Smooth muscle cell (in vitro differentiated cells): Measurements from ENCODE around the gene EMC8. TPM values are rescaled to one million over a fixed set of nuclear protein-coding genes. Genes with fewer than 3 reads are reported as not detected.

Experiments used
- DNase-seq: peaks from one replicate; lab custom pipeline; 2025; ENCODE audit not compliant: unreplicated experiment; lab: John Stamatoyannopoulos, UW
- H2AFZ ChIP-seq: fragments of 200-600 bp; sonication (generic); 2 replicates; pipeline ENCODE4 v1.6.0; 2016; ENCODE audit warnings: antibody characterized with exemption, low read depth, mild to moderate bottlenecking
- H3F3A ChIP-seq: fragments of 200-600 bp; sonication (generic); 2 replicates; pipeline ENCODE4 v1.6.0; 2017; ENCODE audit warnings: antibody characterized with exemption, low read depth
- H3K27ac ChIP-seq: fragments of 200-600 bp; sonication (generic); 2 replicates; pipeline ENCODE4 v1.5.1; 2016; ENCODE audit warnings: low read depth, mild to moderate bottlenecking
- H3K27me3 ChIP-seq: fragments of 200-600 bp; sonication (generic); 2 replicates; pipeline ENCODE4 v1.6.1; 2016; ENCODE audit warnings: low read depth, mild to moderate bottlenecking
- H3K36me3 ChIP-seq: fragments of 200-600 bp; sonication (generic); 2 replicates; pipeline ENCODE4 v1.5.1; 2016; ENCODE audit warnings: low read depth
- H3K4me1 ChIP-seq: fragments of 200-600 bp; sonication (generic); 2 replicates; pipeline ENCODE4 v1.5.1; 2016; ENCODE audit warnings: low read depth
- H3K4me2 ChIP-seq: fragments of 200-600 bp; sonication (generic); 2 replicates; pipeline ENCODE4 v1.6.0; 2016; ENCODE audit warnings: mild to moderate bottlenecking
- H3K4me3 ChIP-seq: fragments of 200-600 bp; sonication (generic); 2 replicates; pipeline ENCODE4 v1.5.1; 2016; ENCODE audit warnings: mild to moderate bottlenecking
- H3K79me2 ChIP-seq: fragments of 200-600 bp; sonication (generic); 2 replicates; pipeline ENCODE4 v1.6.0; 2016; ENCODE audit warnings: low read depth, mild to moderate bottlenecking
- H3K9ac ChIP-seq: fragments of 200-600 bp; sonication (generic); 2 replicates; pipeline ENCODE4 v1.6.0; 2016; ENCODE audit warnings: low read depth
- H3K9me3 ChIP-seq: fragments of 200-600 bp; sonication (generic); replicated peaks from 2 replicates; pipeline ENCODE4 v1.5.1; 2016; ENCODE audit warnings: low read depth
- H4K20me1 ChIP-seq: fragments of 200-600 bp; sonication (generic); 2 replicates; pipeline ENCODE4 v1.6.0; 2016; ENCODE audit warnings: low read depth
- CTCF ChIP-seq: fragments of 200-600 bp; sonication (generic); IDR thresholded peaks from 2 replicates; pipeline ENCODE4 v1.5.1; 2017; ENCODE audit warnings: borderline replicate concordance, mild to moderate bottlenecking, antibody characterized with exemption; ENCODE audit not compliant: insufficient read depth, poor library complexity, severe bottlenecking
- WGBS: methylation state at CpG from one replicate; pipeline ENCODE4 v1.1.7; 2016; ENCODE audit warnings: low lambda C conversion rate; 5-methylcytosine and 5-hydroxymethylcytosine counted together
- polyA plus RNA-seq: library from polyadenylated mRNA; unstranded; fragments of >200 nt; fragmentation: Nextera tagmentation; extraction: Ambion mirVana; gene quantifications from 2 replicates; pipeline ENCODE4 v1.2.1, GENCODE V29; 2016
- total RNA-seq: library from RNA; depleted of rRNA; stranded (reverse); fragments of >200 nt; gene quantifications from 2 replicates; pipeline ENCODE4 v1.2.3, GENCODE V29; 2014

EMC8 gene
- total and polyA plus RNA-seq, 2 experiments from 2014 or later = 40.4 to 40.9 TPM

GRCh38 chr16:85833219-85833920, 34.0 kb upstream of the EMC8 start:
- H3K4me3 ChIP-seq = no peak overlapping the region
- TF ChIP-seq CTCF = no peak
- peaks cover 18% of the 10 kb centered on the region for H3K27me3 ChIP-seq
- H3K9me3 ChIP-seq = no peaks in the 10 kb centered on the region
- DNase-seq = no peak
- no peak overlapping the region for H2AFZ ChIP-seq
- H4K20me1 ChIP-seq = no peaks in the 10 kb centered on the region
- no peak overlapping the region for H3K9ac ChIP-seq
- H3K4me1 ChIP-seq = no peaks in the 10 kb centered on the region
- H3K36me3 ChIP-seq = no peaks in the 10 kb centered on the region
- no peaks in the 10 kb centered on the region for H3F3A ChIP-seq
- 93% methylated on average over 22 of the region's 22 CpGs for WGBS
- no peaks in the 10 kb centered on the region for H3K79me2 ChIP-seq
- no peak overlapping the region for H3K27ac ChIP-seq
- H3K4me2 ChIP-seq = no peak overlapping the region

GRCh38 chr16:85832570-85833218, 33.4 kb upstream of the EMC8 start:
- no peak for DNase-seq
- Histone ChIP-seq H3F3A (no peaks in the 10 kb centered on the region), H3K36me3 (no peaks in the 10 kb centered on the region), H3K79me2 (no peaks in the 10 kb centered on the region), H2AFZ (no peak overlapping the region), H3K4me2 (no peak overlapping the region), H4K20me1 (no peaks in the 10 kb centered on the region), H3K27ac (no peak overlapping the region), H3K4me3 (no peak overlapping the region), H3K9me3 (no peaks in the 10 kb centered on the region), H3K4me1 (no peaks in the 10 kb centered on the region), H3K9ac (no peak overlapping the region), H3K27me3 (peaks cover 14% of the 10 kb centered on the region)
- no peak for TF ChIP-seq CTCF
- 84% methylated on average over 21 of the region's 21 CpGs for WGBS

GRCh38 chr16:85830821-85831220, 31.5 kb upstream of the EMC8 start:
- H3K27me3 ChIP-seq = peaks cover 5% of the 10 kb centered on the region

More at GRCh38 chr16:85830821-85831220, 31.5 kb upstream of the EMC8 start:
- H2AFZ ChIP-seq = no peak overlapping the region
- 88% methylated on average over 9 of the region's 9 CpGs for WGBS
- H3F3A ChIP-seq = no peaks in the 10 kb centered on the region
- TF ChIP-seq CTCF = no peak
- no peak overlapping the region for H3K9ac ChIP-seq
- H3K27ac ChIP-seq = no peak overlapping the region
- no peaks in the 10 kb centered on the region for H3K9me3 ChIP-seq
- no peak overlapping the region for H3K4me2 ChIP-seq
- H3K36me3 ChIP-seq = no peaks in the 10 kb centered on the region
- DNase-seq = no peak
- H3K4me1 ChIP-seq = no peaks in the 10 kb centered on the region
- no peaks in the 10 kb centered on the region for H4K20me1 ChIP-seq
- no peaks in the 10 kb centered on the region for H3K79me2 ChIP-seq
- H3K4me3 ChIP-seq = no peak overlapping the region
